Measurements from ENCODE around the gene CASZ1. TPM values are rescaled to one million over a fixed set of nuclear protein-coding genes. Genes with fewer than 3 reads are reported as not detected.

The CASZ1 gene
- total and polyA plus RNA-seq, 2 experiments from 2014 or later: 3.6 to 6.9 TPM

GRCh38 chr1:10657088-10657847 lies 139.2 kb downstream of the CASZ1 start:
- H3K27ac ChIP-seq: no peak overlapping the region
- H3K9me2 ChIP-seq (replicated peaks; ENCODE audit: insufficient read depth): no peaks in the 10 kb centered on the region
- no peak overlapping the region for H3K4me2 ChIP-seq
- H3K79me2 ChIP-seq: no peaks in the 10 kb centered on the region
- 69% methylated on average over 28 of the region's 29 CpGs for WGBS (ENCODE audit: low lambda C conversion rate, missing lambda C conversion rate)
- no peak overlapping the region for H3K4me3 ChIP-seq
- no peak overlapping the region for H2AFZ ChIP-seq
- no peaks in the 10 kb centered on the region for H3K4me1 ChIP-seq (ENCODE audit: insufficient read depth)
- no peaks in the 10 kb centered on the region for H3K27me3 ChIP-seq
- no peaks in the 10 kb centered on the region for H4K20me1 ChIP-seq (ENCODE audit: insufficient read depth, poor library complexity, severe bottlenecking)
- no peak for DNase-seq (ENCODE audit: low spot score)
- TF ChIP-seq EZH2phosphoT487 (IDR thresholded peaks at IDR 0.05; ENCODE audit: low read depth, severe bottlenecking, unreplicated experiment) (no peak), EZH2 (IDR thresholded peaks at IDR 0.05; ENCODE audit: borderline replicate concordance) (no peak), CTCF (IDR thresholded peaks at IDR 0.05; ENCODE audit: poor library complexity) (no peak)
- no peaks in the 10 kb centered on the region for H3K36me3 ChIP-seq (replicated peaks; ENCODE audit: insufficient read depth, low read depth)
- H3K9me3 ChIP-seq (ENCODE audit: low read depth): no peaks in the 10 kb centered on the region

GRCh38 chr1:10656431-10656830 lies 140.0 kb downstream of the CASZ1 start:
- Histone ChIP-seq H3K9me3 (ENCODE audit: low read depth) (no peaks in the 10 kb centered on the region), H3K79me2 (no peaks in the 10 kb centered on the region), H3K4me2 (no peak overlapping the region), H4K20me1 (ENCODE audit: insufficient read depth, poor library complexity, severe bottlenecking) (no peaks in the 10 kb centered on the region), H3K4me1 (ENCODE audit: insufficient read depth) (no peaks in the 10 kb centered on the region), H3K36me3 (replicated peaks; ENCODE audit: insufficient read depth, low read depth) (no peaks in the 10 kb centered on the region), H3K27ac (no peak overlapping the region), H3K4me3 (no peak overlapping the region), H3K9me2 (replicated peaks; ENCODE audit: insufficient read depth) (no peaks in the 10 kb centered on the region), H3K27me3 (no peaks in the 10 kb centered on the region), H2AFZ (no peak overlapping the region)
- WGBS (ENCODE audit: low lambda C conversion rate, missing lambda C conversion rate): 96% methylated on average over 15 of the region's 15 CpGs
- TF ChIP-seq EZH2phosphoT487 (IDR thresholded peaks at IDR 0.05; ENCODE audit: low read depth, severe bottlenecking, unreplicated experiment): no peak
- no peak for TF ChIP-seq CTCF (IDR thresholded peaks at IDR 0.05; ENCODE audit: poor library complexity)
- TF ChIP-seq EZH2 (IDR thresholded peaks at IDR 0.05; ENCODE audit: borderline replicate concordance): no peak
- no peak for DNase-seq (ENCODE audit: low spot score)

- Histone ChIP-seq H3K9me2 (replicated peaks; ENCODE audit: insufficient read depth) (no peaks in the 10 kb centered on the region), H3K4me2 (no peak overlapping the region), H3K4me3 (no peak overlapping the region), H3K27me3 (peaks cover 5% of the 10 kb centered on the region), H2AFZ (no peak overlapping the region), H3K27ac (no peak overlapping the region), H3K9me3 (ENCODE audit: low read depth) (no peaks in the 10 kb centered on the region), H3K36me3 (replicated peaks; ENCODE audit: insufficient read depth, low read depth) (no peaks in the 10 kb centered on the region), H4K20me1 (ENCODE audit: insufficient read depth, poor library complexity, severe bottlenecking) (no peaks in the 10 kb centered on the region), H3K79me2 (no peaks in the 10 kb centered on the region), H3K4me1 (ENCODE audit: insufficient read depth) (no peaks in the 10 kb centered on the region)
- no peak for DNase-seq (ENCODE audit: low spot score)
- no peak for TF ChIP-seq EZH2 (IDR thresholded peaks at IDR 0.05; ENCODE audit: borderline replicate concordance)
- no peak for TF ChIP-seq EZH2phosphoT487 (IDR thresholded peaks at IDR 0.05; ENCODE audit: low read depth, severe bottlenecking, unreplicated experiment)
- no peak for TF ChIP-seq CTCF (IDR thresholded peaks at IDR 0.05; ENCODE audit: poor library complexity)
- WGBS (ENCODE audit: low lambda C conversion rate, missing lambda C conversion rate): 81% methylated on average over 10 of the region's 10 CpGs
Measured at GRCh38 chr1:10655002-10655401, 141.4 kb downstream of the CASZ1 start.

Data from hepatocyte (in vitro differentiated cells).